HG03039 (cell line): ENCODE measurements around the gene ZNF445.
"Not testable (repeated sequence)": the region's sequence is repeated elsewhere in the genome, so short reads cannot be mapped to it uniquely, and the experiment has no call there.

ENCODE experiments used
- ATAC-seq: cut with Tn5 transposase; IDR thresholded peaks from one replicate; pipeline ENCODE4 v1.9.1; 2021; ENCODE audit warnings: mild to moderate bottlenecking, moderate library complexity; ENCODE audit not compliant: unreplicated experiment

The ZNF445 gene

GRCh38 chr3:44436181-44436580, 41.3 kb downstream of the ZNF445 start:
- no peak for ATAC-seq

DNA sequence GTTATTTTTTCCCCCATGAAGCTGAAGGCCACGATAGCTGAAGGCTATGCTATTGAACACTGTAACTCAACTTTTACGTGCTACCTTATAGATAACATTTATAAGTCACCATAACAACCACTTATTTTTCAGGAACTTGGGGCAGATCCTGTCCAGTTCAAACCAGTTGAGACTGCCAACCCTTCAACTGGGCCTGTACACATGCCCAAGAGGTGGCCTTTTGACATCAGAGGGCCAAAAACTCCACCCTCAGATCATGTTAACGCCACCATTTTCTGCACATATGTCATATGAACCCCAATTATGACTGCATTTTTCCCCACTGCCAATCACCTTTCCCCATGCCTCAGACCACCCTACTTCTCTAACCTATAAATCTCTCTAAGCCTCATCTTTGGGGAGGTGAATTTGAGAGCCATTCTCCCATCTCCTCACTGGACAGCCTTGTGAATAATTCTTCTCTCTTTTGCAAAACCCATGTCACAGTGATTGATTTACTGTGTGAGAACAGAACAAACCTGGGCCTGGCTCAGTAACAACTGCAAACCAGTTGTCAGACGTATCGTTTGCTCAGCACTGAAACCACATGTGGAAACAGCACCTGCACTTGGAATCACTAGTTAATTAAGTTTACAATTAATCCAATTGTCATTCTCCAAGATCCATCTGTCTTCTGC, 42.5 kb downstream of the ZNF445 start:
- no peak for ATAC-seq

DNA sequence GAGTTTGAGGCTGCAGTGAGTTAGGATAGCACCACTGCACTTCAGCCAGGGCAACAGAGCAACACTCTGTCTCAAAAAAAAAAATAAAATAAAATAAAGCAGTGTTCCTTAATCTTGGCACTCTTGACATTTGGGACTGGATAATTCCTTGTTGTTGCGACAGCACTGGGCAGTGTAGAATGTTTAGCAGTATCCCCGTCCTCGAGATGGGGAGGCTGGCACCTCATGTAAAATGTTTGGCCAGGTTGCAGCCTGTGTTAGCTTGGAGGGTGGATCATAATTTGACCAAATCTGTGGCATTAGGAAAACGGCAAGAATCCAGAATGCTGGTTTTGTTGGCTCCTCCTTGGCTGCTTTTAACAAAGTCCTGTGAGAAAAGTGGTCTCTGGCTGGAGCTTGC, 47.0 kb downstream of the ZNF445 start:
- ATAC-seq = no peak

DNA sequence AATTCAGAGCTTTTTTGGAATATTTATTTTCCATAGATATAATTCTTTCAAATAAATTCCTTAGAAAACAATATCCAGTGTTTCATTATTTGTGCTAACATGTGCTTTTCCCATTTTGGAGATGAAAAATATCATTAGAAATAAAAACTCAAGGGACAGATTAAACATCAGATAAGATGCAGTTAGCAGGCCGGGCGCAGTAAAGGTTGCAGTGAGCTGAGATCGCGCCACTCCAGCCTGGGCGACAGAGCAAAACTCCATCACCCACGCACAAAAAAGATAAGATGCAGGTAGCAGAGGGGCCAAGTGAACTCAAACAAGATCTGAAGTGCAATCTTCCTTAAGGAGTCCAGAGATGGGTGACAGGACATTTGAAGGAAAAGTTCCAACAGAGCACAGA, 48.0 kb downstream of the ZNF445 start:
- no peak for ATAC-seq

DNA sequence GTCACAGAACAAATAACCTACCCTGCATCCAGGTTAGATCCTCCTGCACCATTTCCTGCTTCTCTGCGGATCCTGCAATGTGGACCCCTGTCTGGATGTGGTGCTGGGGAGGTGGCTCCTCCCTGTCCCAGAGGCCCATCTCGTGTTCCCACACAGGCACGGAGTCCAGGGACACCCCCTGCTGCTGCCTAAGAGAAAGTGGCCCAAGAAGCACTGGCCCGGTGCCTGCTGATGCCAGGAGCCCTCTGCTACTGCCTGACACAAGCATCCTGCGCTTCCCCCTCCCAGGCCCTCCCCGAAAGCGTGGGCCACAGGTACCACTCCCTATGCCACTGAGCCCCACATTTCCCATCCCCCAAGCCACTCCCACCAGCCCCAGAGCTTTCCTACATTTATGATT, 48.6 kb downstream of the ZNF445 start:
- no peak for ATAC-seq

DNA sequence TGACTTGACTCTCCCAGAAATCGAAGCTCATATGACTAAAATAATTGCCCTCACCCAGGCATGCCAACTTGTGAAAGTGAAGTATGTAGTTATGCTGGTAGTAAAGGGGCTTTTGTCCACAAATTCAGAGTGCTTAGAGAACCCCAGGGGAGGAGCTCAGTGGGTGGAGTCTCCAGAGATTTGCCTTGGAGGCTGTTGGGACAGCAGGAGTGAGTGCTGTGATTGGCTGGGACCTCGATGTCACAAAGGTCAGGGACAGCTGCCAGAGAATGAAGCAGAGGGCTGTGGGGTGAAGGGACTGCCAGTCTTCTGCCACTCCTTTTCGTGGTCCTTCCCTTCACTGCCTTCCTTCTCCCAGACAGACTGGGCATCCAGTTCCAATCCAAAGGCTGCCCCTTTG, 49.8 kb downstream of the ZNF445 start:
- ATAC-seq = no peak

GRCh38 chr3:44424758-44425157, 52.7 kb downstream of the ZNF445 start:
- ATAC-seq = no peak

DNA sequence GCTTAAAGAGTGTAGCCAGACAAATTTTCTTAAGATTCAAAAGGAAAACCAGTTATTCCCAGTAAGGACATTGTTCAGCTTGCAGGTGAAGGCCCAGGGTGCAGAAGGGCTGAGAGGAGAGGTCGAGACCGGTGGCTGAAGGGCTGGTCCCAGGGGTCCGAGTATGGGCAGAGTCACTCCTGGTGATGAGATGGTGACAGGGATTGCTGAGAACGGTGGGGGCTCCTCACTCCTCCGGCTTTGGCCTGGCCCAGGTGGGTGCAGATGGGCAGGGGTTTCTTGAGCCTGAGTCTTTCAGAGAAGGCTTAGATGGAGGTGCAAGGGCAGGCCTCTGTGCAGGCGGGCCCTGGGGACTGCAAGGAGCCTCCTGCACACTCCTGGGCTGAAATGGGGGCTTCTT, 56.2 kb downstream of the ZNF445 start:
- no peak for ATAC-seq

GRCh38 chr3:44420676-44421075, 56.8 kb downstream of the ZNF445 start:
- ATAC-seq = no peak

DNA sequence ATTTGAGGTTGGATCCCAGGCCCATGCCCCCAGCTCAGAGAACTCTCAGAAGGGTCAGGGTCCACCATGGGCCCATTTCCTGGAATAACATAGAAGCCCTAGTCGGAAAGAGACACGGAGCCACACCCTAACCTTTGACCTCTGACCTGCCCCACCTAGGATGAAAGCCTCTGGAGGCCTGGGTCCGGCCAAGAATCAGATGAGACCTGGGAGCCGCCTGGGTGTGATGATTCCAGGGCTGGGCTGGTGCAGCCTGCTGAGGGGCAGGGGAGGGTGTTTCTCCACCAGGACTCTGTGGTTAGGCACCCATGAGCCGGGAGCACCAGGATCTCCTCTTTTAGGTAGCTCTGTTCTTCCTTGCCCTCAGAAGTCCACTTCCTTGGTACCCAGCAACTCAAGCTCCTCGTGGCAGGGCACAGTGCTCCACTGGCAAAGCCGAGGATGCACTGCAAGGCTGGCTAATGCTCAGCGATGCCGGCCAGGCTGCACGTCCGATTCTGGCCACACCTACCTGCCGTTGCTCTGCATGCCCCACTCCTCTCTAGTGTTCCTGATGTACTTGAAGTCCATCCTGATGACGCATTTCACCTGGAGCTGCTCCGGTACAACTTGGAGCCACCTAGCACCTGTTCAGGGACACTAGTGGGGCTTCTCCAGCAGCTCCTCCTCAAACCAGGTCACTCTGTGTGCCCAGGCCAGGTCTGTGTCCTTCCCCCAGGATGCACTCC, 57.4 kb downstream of the ZNF445 start:
- no peak for ATAC-seq

GRCh38 chr3:44419116-44419922, 58.2 kb downstream of the ZNF445 start:
- ATAC-seq = no peak

- ATAC-seq = no peak
These were observed 58.9 kb downstream of the ZNF445 start for GRCh38 chr3:44418549-44418948.

GRCh38 chr3:44418118-44418517, 59.4 kb downstream of the ZNF445 start:
- ATAC-seq = not testable (repeated sequence)

DNA sequence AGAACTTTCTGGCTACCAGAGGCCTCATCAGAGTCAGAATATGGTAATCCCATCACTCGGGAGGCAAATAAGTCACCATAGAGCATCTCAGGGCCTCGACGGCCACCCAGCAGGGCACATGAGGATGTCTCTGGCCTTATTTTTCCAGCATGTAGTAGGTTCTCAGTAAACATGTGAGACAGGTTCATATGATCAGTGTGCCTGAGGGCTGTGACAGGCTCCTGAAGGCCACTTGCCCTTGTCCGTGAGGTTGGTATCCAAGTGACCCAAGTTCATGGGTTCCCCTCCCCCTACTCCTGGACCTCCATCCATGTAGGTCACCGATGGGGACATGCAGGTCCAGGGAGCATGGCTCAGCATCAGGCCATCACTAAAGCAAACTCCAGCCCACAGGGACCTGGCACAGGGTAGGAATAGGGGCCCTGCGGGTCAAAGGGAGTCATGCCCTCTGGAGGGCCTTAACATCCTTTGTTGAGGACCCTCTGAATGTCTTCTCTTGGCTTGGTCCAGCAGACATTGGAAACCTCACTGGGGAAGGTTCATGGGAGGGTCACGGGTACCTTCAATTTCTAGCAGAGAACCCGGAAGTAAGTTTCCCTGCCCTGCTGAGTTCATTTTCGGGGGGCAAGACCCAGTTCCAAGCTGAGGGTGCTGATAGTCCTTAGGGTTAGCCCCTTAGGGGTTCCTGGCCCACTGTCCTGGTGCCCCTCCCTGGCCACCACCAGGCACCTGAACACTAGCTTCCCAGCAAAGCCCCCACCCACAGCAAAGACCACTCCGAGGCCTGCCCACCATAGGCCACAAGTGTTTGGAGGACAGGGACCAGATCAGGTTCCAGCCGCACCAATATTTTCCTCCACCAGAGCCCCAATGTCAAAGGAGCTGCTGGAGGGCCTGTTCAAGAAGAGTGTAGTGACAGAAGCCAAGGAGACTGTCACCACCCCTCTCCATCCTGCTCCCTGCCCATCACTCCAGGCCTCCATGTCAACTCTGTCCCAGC, 61.1 kb downstream of the ZNF445 start:
- no peak for ATAC-seq

GRCh38 chr3:44415421-44415820, 62.0 kb downstream of the ZNF445 start:
- no peak for ATAC-seq

DNA sequence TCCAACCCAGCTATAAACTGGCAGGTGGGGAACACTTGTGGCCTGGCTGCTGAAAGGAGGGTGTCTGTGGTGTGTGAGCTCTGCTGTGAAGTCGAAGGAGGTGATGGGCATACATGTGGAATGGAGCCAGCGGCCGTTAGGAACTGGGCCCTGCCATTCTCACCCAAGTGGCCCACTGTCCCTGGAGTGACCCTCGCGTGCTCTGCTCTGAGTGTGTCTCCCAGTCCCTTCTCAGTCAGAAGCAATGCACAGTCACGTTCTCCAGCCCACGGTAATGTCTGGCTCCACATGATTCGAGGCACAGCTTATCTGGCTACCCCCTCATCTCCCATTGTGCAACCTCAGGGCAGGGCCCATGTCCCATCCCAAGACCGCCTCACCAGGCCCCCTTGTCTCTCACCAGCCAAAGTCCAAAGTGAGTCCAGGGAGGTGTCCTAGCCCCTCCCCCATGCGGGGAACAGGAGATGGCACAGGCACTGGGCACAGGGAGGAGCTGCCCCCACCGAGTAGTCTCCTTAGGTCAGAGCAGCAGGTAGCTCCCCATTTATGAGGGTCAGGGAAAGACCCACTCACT, 62.9 kb downstream of the ZNF445 start:
- no peak for ATAC-seq

GRCh38 chr3:44412365-44412764, 65.1 kb downstream of the ZNF445 start:
- ATAC-seq = no peak

DNA sequence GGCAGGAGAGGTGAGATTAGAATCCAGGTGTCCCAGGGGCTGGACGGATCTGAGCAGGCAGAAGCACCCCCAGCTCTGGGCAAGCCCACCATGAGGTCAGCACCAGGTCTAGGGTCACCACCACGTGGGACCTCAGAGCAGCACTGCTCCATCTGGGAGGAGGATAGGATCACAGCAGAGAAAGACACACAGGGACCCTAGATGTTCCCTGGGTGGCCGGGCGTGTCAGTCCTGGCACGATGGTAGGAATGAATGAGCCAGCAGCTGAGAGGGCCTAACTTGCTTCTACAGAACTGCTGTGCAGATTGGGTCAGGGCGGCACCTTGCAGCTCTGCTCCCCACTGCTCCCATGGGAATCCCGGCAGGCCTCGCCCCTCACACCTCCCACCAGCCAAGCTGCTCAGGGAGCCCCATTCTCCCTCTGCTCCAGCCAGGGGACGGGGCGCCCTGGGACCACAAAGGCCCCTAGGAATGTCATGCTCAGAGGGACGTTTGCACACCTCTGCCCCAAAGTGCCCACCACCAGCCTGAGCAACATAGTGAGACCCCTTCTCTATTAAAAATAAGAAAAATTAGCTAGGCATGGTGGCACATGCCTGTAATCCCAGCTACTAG, 66.3 kb downstream of the ZNF445 start:
- no peak for ATAC-seq

DNA sequence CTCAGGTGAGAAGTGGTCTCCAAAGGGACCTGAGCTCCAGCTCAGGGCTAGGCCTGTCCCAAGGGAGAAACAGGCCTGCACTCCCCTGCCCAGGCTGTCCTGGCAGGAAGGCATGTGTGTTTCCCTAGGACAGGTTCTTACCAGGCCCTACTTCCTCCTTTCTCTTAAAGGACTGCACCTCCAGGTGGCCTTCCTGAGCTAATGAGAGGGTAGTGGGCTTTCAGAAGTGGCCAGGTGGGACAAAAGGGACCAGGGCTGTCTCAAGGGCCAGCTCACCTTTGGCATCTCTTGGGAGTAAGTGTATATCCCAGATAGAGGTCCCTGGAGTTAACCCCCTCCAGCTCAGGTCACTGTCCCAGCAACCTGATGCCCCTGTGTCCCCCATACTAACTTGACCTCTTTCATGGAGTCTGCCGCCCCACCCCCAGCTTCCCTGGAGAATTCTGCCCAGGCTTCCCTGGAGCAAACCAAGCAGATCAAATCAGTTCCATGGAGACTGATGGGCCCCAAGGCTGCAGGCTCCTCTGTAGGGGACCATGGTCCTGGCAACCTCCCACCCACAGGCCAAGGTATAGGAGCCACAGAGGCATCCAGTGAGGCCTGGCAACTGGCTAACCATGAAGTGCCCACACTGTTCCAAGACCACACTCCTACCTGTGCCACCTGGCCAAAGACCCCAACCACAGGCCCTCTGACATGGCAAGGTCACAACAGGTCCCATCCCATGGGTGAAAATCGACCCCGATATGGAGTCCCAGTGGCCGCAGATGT, 67.6 kb downstream of the ZNF445 start:
- no peak for ATAC-seq
